WTC11 (cell line): ENCODE results near the gene GNB5. TPM values are rescaled to one million over a fixed set of nuclear protein-coding genes. Genes with fewer than 3 reads are reported as not detected.
"Not testable (repeated sequence)": the region's sequence is repeated elsewhere in the genome, so short reads cannot be mapped to it uniquely, and the experiment has no call there.

Source experiments
- ATAC-seq: fragments of 200-7000 bp; cut with Tn5 transposase; 2 replicates; pipeline ENCODE4 v1.10.0; 2021; ENCODE audit warnings: mild to moderate bottlenecking, moderate library complexity
- Bru-seq: library from RNA; stranded (reverse); fragments of 400-500 nt; gene quantifications from one replicate; lab custom pipeline; 2021; lab: Mats Ljungman, UMichigan
- CTCF ChIA-PET: fragments of 300-600 bp; sonication (Branson Sonifier 250); formaldehyde crosslinking; loops from one replicate; lab custom pipeline; 2021; ENCODE audit warnings: antibody characterized with exemption; lab: Charles Lee
- POLR2A ChIA-PET: fragments of 350-600 bp; sonication (Branson Sonifier 250); formaldehyde crosslinking; loops from one replicate; lab custom pipeline; 2021; ENCODE audit warnings: antibody characterized with exemption; lab: Charles Lee
- DNase-seq: peaks from one replicate; pipeline ENCODE4 v3.0.0; 2021; ENCODE audit warnings: low spot score
- H3K27ac Mint-ChIP-seq: 2 replicates; pipeline ENCODE4 v1.8.0; 2021; ENCODE audit warnings: mixed read lengths
- H3K27me3 Mint-ChIP-seq: 2 replicates; pipeline ENCODE4 v1.8.0; 2021; ENCODE audit warnings: low read depth, mild to moderate bottlenecking, moderate library complexity, mixed read lengths
- H3K36me3 Mint-ChIP-seq: 2 replicates; pipeline ENCODE4 v1.8.0; 2021; ENCODE audit warnings: mixed read lengths
- H3K4me1 Mint-ChIP-seq: 2 replicates; pipeline ENCODE4 v1.8.0; 2022; ENCODE audit warnings: mixed read lengths
- H3K4me3 Mint-ChIP-seq: 2 replicates; pipeline ENCODE4 v1.8.0; 2021; ENCODE audit warnings: mild to moderate bottlenecking, moderate library complexity, mixed read lengths
- H3K9me3 Mint-ChIP-seq: 2 replicates; pipeline ENCODE4 v1.8.0; 2021; ENCODE audit warnings: mixed read lengths
- ATF1 ChIP-seq: sonication (generic); formaldehyde crosslinking; IDR thresholded peaks from 2 replicates; pipeline ENCODE4 v1.8.1; 2023; ENCODE audit warnings: mild to moderate bottlenecking, moderate library complexity, missing genetic modification reagents
- ELF4 ChIP-seq: sonication (generic); formaldehyde crosslinking; IDR thresholded peaks from 2 replicates; pipeline ENCODE4 v1.8.1; 2022; ENCODE audit warnings: low read depth, mild to moderate bottlenecking, moderate library complexity, missing genetic modification reagents
- NR1H2 ChIP-seq: sonication (generic); formaldehyde crosslinking; IDR thresholded peaks from 2 replicates; pipeline ENCODE4 v1.9.0; 2021; ENCODE audit warnings: mild to moderate bottlenecking, moderate library complexity, missing genetic modification reagents
- SOX15 ChIP-seq: fragments of 250-450 bp; sonication (Bioruptor Pico); IDR thresholded peaks from 2 replicates; pipeline ENCODE4 v1.9.0; 2021; ENCODE audit warnings: mild to moderate bottlenecking
- SP1 ChIP-seq: sonication (generic); formaldehyde crosslinking; conservative IDR thresholded peaks from 2 replicates; pipeline ENCODE4 v1.8.1; 2022; ENCODE audit warnings: missing genetic modification reagents
- TCF7 ChIP-seq: sonication (generic); formaldehyde crosslinking; IDR thresholded peaks from 2 replicates; pipeline ENCODE4 v1.8.0; 2022; ENCODE audit warnings: mild to moderate bottlenecking, low read depth, missing genetic modification reagents, moderate library complexity
- ZNF263 ChIP-seq: sonication (generic); formaldehyde crosslinking; IDR thresholded peaks from 2 replicates; pipeline ENCODE4 v1.8.1; 2022; ENCODE audit warnings: low read depth, mild to moderate bottlenecking, moderate library complexity, missing genetic modification reagents
- ZNF317 ChIP-seq: sonication (generic); formaldehyde crosslinking; IDR thresholded peaks from 2 replicates; pipeline ENCODE4 v1.8.1; 2023; ENCODE audit warnings: low read depth, mild to moderate bottlenecking, moderate library complexity, missing genetic modification reagents, borderline replicate concordance
- long read RNA-seq, 3 experiments: library from RNA in 1 of 3; library from capped mRNA in 1 of 3; library from polyadenylated mRNA in 1 of 3; unstranded in 2 of 3; stranded (forward) in 1 of 3; transcript quantifications; one replicate each; pipeline ENCODE4 v2.0.0, GENCODE V29; 2021
- total RNA-seq: library from RNA; stranded (reverse); gene quantifications from 3 replicates; pipeline ENCODE4 v1.2.3, GENCODE V29; 2021
- TF ChIP-seq, protein P1 (sequence below): sonication (generic); formaldehyde crosslinking; IDR thresholded peaks from 2 replicates; pipeline ENCODE4 v1.8.0; 2022; ENCODE audit warnings: mild to moderate bottlenecking, missing genetic modification reagents
- TF ChIP-seq, protein P2 (sequence below): sonication (generic); formaldehyde crosslinking; IDR thresholded peaks from 2 replicates; pipeline ENCODE4 v1.8.1; 2022; ENCODE audit warnings: missing genetic modification reagents, borderline replicate concordance
- TF ChIP-seq, protein P3 (sequence below): sonication (generic); formaldehyde crosslinking; IDR thresholded peaks from 2 replicates; pipeline ENCODE4 v1.8.1; 2022; ENCODE audit warnings: mild to moderate bottlenecking, missing genetic modification reagents, moderate library complexity, borderline replicate concordance
- TF ChIP-seq, protein P4 (sequence below): fragments of 250-450 bp; sonication (Bioruptor Pico); IDR thresholded peaks from 2 replicates; pipeline ENCODE4 v1.9.0; 2021; ENCODE audit warnings: mild to moderate bottlenecking, borderline replicate concordance

Gene GNB5
- 37.0 to 48.2 TPM (median 41.4 TPM) in 3 replicates for total RNA-seq
- Bru-seq, nascent RNA, result percentile 64 among the genes with signal in this experiment
- long read RNA-seq, experiment 1, transcript GNB5-202 (11 exons, 1,735 nt), result major isoform, 130 of 175 reads
- long read RNA-seq, experiment 1, transcript GNB5-211 (3 exons, 918 nt), result minor isoform, 5 of 175 reads
- long read RNA-seq, experiment 1, partial matches to known transcripts, result 17 of 175 reads
- long read RNA-seq, experiment 1, other reads (novel, unspliced or antisense), result 21 of 175 reads
- long read RNA-seq, experiment 2, transcript GNB5-202 (11 exons, 1,735 nt), result major isoform, 11 of 57 reads
- long read RNA-seq, experiment 2, partial matches to known transcripts, result 8 of 57 reads
- long read RNA-seq, experiment 2, other reads (novel, unspliced or antisense), result 34 of 57 reads
- long read RNA-seq, experiment 3, transcript GNB5-202 (11 exons, 1,735 nt), result major isoform, 6 of 15 reads
- long read RNA-seq, experiment 3, partial matches to known transcripts, result 3 of 15 reads
- long read RNA-seq, experiment 3, other reads (novel, unspliced or antisense), result 3 of 15 reads

DNA sequence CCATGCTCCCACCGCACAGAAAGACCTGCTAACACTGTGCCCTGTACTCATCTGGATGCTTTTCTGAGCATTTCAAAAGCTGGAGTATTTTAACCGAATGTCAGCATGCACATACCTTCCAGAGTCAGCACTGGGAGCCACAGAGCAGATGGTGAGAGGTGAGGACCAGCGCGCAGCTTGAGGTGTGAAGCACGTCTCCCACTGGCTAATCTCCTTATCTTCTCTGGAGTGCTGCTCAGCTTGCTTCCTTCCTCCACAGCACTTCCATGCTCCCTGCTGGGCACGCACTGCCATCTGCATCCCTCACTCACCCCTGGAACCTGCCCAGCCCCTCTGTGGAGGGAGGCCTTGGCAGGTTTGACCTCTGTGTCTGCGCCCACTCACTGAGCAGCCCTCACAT lies at the start of gene GNB5:
Gene GNB5, minus strand, starts transcription at position 186 of the 400 bp plus-strand sequence. CDS start 6,716 bp downstream, outside the sequence.
- peaks cover 6% of the 10 kb centered on the region; the same call in 1 of the 2 replicates for H3K36me3 Mint-ChIP-seq
- H3K9me3 Mint-ChIP-seq, result no peaks in the 10 kb centered on the region
- peak; percentile 20 for DNase-seq
- POLR2A ChIA-PET, result no interaction called here
- H3K27me3 Mint-ChIP-seq, result no peaks in the 10 kb centered on the region
- CTCF ChIA-PET, result interaction anchor here (1.2 to 2.3 kb wide), 3 partner anchors 12 to 26 kb away, joined by 4 to 9 read pairs (median 7); no protein-coding TSS in a partner anchor
- H3K27ac Mint-ChIP-seq, result no peak within 1 kb of the TSS
- peak; percentile 59 for ATAC-seq
- no peak for TF ChIP-seq ZNF317 (CRISPR knock-in tag)
- TF ChIP-seq SP1, result no peak
- no peak for TF ChIP-seq ZNF263 (CRISPR knock-in tag)
- TF ChIP-seq TCF7 (CRISPR knock-in tag), result no peak
- peaks cover 2% of the 10 kb centered on the region; the same call in 1 of the 2 replicates for H3K4me1 Mint-ChIP-seq
- no peak within 1 kb of the TSS for H3K4me3 Mint-ChIP-seq

DNA sequence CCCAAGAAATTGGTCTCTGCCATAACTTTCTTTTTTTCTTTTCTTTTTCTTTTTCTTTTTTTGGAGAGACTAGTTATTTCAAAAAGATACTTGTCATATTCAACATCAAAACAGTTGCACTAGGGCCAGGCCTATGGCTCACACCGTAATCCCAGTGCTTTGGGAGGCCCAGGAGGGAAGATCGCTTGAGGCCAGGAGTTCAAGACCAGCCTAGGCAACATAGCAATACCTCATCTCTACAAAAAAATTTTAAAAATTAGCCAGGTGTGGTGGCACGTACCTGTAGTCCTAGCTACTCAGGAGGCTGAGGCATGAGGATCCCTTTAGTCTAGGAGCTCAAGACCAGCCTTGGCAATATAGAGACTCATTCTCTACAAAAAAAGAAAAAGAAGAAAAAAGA lies 49.0 kb upstream of the GNB5 start:
- CTCF ChIA-PET, result interaction anchor here (1.2 kb wide), 1 partner anchor 13 kb away, joined by 4 read pairs; no protein-coding TSS in a partner anchor

DNA sequence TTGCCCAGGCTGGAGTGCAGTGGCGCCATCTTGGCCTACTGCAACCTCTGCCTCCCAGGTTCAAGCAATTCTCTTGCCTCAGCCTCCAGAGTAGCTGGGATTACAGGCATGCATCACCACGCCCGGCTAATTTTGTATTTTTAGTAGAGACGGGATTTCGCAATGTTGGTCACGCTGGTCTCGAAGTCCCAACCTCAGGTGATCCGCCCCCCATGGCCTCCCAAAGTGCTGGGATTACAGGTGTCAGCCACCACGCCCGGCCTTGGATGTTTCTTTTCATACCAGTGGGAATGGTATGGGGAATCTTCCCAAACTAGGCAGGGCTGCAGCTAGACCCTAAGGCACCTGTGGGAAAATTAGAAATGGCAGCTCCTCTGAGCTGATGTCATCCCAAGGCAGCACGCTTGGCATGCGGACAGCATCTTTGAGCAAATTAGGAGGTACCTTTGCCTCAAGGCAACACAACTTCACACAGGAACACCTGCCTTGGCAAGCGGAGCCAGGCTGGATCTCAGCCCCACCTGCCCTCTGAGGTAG lies 47.9 kb upstream of the GNB5 start:
- H3K4me1 Mint-ChIP-seq, H3K4me3 Mint-ChIP-seq, H3K9me3 Mint-ChIP-seq, POLR2A ChIA-PET, H3K27ac Mint-ChIP-seq, H3K27me3 Mint-ChIP-seq, ATAC-seq, DNase-seq: not testable (repeated sequence)
- CTCF ChIA-PET, result interaction anchor here (0.6 to 0.9 kb wide), 2 partner anchors 19 to 430 kb away, joined by 3 to 4 read pairs; no protein-coding TSS in a partner anchor
- H3K36me3 Mint-ChIP-seq, result peaks cover 73% of the 10 kb centered on the region

More for the DNA sequence above, 49.0 kb upstream of the GNB5 start:
- H3K36me3 Mint-ChIP-seq, result peaks cover 77% of the 10 kb centered on the region
- H3K4me1 Mint-ChIP-seq, result no peaks in the 10 kb centered on the region
- no peak for DNase-seq
- no peak for TF ChIP-seq NR1H2 (CRISPR knock-in tag)
- TF ChIP-seq SOX15 (CRISPR knock-in tag), result no peak
- H3K4me3 Mint-ChIP-seq, result no peak overlapping the region
- H3K27me3 Mint-ChIP-seq, result no peaks in the 10 kb centered on the region; the same call in 1 of the 2 replicates
- POLR2A ChIA-PET, result no interaction called here
- H3K27ac Mint-ChIP-seq, result no peak overlapping the region
- no peak for ATAC-seq
- H3K9me3 Mint-ChIP-seq, result no peaks in the 10 kb centered on the region

DNA sequence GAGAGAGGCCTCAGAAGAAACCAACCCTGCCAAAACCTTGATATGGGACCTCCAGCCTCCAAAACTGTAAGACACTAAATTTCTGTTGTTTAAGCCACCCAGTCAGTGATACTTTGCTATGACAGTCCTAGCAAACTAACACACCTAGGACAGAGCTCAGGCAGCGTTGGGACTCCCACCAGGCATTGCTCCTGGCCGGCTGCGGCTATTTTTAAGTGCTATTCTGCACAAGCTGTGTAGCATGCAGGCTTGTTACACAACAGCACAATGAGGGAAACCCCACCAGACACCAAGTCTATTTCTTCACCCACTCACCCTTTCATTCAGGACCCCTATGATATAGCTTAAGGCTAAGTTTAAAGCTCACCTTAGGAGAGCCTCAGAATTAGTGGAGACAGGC lies 47.0 kb upstream of the GNB5 start:
- Mint-ChIP-seq H3K4me3 (no peak overlapping the region), H3K4me1 (no peaks in the 10 kb centered on the region), H3K9me3 (no peaks in the 10 kb centered on the region), H3K36me3 (peaks cover 75% of the 10 kb centered on the region), H3K27ac (no peak overlapping the region), H3K27me3 (no peaks in the 10 kb centered on the region)
- POLR2A ChIA-PET, result interaction anchor here (0.8 kb wide), 1 partner anchor 57 kb away, joined by 3 read pairs; no protein-coding TSS in a partner anchor
- CTCF ChIA-PET, result no interaction called here
- ATAC-seq (no peak), DNase-seq (no peak)
- TF ChIP-seq, protein P1, sequence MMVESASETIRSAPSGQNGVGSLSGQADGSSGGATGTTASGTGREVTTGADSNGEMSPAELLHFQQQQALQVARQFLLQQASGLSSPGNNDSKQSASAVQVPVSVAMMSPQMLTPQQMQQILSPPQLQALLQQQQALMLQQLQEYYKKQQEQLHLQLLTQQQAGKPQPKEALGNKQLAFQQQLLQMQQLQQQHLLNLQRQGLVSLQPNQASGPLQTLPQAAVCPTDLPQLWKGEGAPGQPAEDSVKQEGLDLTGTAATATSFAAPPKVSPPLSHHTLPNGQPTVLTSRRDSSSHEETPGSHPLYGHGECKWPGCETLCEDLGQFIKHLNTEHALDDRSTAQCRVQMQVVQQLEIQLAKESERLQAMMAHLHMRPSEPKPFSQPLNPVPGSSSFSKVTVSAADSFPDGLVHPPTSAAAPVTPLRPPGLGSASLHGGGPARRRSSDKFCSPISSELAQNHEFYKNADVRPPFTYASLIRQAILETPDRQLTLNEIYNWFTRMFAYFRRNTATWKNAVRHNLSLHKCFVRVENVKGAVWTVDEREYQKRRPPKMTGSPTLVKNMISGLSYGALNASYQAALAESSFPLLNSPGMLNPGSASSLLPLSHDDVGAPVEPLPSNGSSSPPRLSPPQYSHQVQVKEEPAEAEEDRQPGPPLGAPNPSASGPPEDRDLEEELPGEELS (CRISPR knock-in tag), result no peak
- no peak for TF ChIP-seq ATF1 (CRISPR knock-in tag)
- no peak for TF ChIP-seq SOX15 (CRISPR knock-in tag)
- TF ChIP-seq ELF4 (CRISPR knock-in tag), result no peak
- TF ChIP-seq, protein P2, sequence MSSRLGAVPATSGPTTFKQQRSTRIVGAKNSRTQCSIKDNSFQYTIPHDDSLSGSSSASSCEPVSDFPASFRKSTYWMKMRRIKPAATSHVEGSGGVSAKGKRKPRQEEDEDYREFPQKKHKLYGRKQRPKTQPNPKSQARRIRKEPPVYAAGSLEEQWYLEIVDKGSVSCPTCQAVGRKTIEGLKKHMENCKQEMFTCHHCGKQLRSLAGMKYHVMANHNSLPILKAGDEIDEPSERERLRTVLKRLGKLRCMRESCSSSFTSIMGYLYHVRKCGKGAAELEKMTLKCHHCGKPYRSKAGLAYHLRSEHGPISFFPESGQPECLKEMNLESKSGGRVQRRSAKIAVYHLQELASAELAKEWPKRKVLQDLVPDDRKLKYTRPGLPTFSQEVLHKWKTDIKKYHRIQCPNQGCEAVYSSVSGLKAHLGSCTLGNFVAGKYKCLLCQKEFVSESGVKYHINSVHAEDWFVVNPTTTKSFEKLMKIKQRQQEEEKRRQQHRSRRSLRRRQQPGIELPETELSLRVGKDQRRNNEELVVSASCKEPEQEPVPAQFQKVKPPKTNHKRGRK (CRISPR knock-in tag), result no peak
- TF ChIP-seq, protein P3, sequence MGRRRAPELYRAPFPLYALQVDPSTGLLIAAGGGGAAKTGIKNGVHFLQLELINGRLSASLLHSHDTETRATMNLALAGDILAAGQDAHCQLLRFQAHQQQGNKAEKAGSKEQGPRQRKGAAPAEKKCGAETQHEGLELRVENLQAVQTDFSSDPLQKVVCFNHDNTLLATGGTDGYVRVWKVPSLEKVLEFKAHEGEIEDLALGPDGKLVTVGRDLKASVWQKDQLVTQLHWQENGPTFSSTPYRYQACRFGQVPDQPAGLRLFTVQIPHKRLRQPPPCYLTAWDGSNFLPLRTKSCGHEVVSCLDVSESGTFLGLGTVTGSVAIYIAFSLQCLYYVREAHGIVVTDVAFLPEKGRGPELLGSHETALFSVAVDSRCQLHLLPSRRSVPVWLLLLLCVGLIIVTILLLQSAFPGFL (CRISPR knock-in tag), result no peak
- TF ChIP-seq, protein P4, sequence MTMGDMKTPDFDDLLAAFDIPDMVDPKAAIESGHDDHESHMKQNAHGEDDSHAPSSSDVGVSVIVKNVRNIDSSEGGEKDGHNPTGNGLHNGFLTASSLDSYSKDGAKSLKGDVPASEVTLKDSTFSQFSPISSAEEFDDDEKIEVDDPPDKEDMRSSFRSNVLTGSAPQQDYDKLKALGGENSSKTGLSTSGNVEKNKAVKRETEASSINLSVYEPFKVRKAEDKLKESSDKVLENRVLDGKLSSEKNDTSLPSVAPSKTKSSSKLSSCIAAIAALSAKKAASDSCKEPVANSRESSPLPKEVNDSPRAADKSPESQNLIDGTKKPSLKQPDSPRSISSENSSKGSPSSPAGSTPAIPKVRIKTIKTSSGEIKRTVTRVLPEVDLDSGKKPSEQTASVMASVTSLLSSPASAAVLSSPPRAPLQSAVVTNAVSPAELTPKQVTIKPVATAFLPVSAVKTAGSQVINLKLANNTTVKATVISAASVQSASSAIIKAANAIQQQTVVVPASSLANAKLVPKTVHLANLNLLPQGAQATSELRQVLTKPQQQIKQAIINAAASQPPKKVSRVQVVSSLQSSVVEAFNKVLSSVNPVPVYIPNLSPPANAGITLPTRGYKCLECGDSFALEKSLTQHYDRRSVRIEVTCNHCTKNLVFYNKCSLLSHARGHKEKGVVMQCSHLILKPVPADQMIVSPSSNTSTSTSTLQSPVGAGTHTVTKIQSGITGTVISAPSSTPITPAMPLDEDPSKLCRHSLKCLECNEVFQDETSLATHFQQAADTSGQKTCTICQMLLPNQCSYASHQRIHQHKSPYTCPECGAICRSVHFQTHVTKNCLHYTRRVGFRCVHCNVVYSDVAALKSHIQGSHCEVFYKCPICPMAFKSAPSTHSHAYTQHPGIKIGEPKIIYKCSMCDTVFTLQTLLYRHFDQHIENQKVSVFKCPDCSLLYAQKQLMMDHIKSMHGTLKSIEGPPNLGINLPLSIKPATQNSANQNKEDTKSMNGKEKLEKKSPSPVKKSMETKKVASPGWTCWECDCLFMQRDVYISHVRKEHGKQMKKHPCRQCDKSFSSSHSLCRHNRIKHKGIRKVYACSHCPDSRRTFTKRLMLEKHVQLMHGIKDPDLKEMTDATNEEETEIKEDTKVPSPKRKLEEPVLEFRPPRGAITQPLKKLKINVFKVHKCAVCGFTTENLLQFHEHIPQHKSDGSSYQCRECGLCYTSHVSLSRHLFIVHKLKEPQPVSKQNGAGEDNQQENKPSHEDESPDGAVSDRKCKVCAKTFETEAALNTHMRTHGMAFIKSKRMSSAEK (CRISPR knock-in tag), result no peak
